Activated T-cell treated with anti-CD3 and anti-CD28 coated beads, Interleukin-2, amount 50 U/mL, for 24 hours (primary cell): ENCODE results near the gene ENTPD8.
"Not testable (repeated sequence)": the region's sequence is repeated elsewhere in the genome, so short reads cannot be mapped to it uniquely, and the experiment has no call there.

ENCODE experiments used
- DNase-seq: peaks from one replicate; pipeline ENCODE4 v3.0.0-alpha.2; 2020
- H3K27ac Mint-ChIP-seq: 2 replicates; pipeline ENCODE4 v1.8.0; 2020; ENCODE audit warnings: mild to moderate bottlenecking, mixed read lengths
- H3K27me3 Mint-ChIP-seq: 2 replicates; pipeline ENCODE4 v1.8.0; 2020; ENCODE audit warnings: mixed read lengths
- H3K36me3 Mint-ChIP-seq: 2 replicates; pipeline ENCODE4 v1.8.0; 2020; ENCODE audit warnings: low read depth, mixed read lengths
- H3K4me1 Mint-ChIP-seq: 2 replicates; pipeline ENCODE4 v1.8.0; 2020; ENCODE audit warnings: low read depth, mixed read lengths
- H3K4me3 Mint-ChIP-seq: 2 replicates; pipeline ENCODE4 v1.8.0; 2020; ENCODE audit warnings: mild to moderate bottlenecking, moderate library complexity, mixed read lengths
- H3K9me3 Mint-ChIP-seq: 2 replicates; pipeline ENCODE4 v1.8.0; 2020; ENCODE audit warnings: mixed read lengths

The ENTPD8 gene

GRCh38 chr9:137411260-137411644, 29.9 kb downstream of the ENTPD8 start:
- no peaks in the 10 kb centered on the region for H3K36me3 Mint-ChIP-seq
- H3K9me3 Mint-ChIP-seq, result no peaks in the 10 kb centered on the region

DNA sequence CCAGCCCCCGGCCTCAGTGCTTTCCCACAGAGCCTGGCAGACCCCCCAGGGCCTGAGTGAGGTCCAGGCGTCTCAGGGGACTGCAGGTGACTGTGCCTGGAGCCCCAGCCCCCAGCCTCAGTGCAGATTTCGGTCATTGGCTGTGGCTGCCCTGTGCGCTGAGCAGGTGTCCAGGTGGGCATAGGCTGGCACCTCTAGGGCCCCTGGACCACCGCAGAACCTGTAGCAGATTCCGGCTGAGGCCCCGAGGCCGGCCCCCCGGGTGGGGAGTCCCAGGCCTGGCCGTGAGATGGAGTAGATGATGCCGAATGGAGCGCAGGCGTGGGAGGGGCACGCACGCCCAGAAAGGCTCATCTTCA, 30.3 kb downstream of the ENTPD8 start:
- Mint-ChIP-seq H3K4me3 (no peak overlapping the region), H3K27me3 (no peaks in the 10 kb centered on the region)

More at GRCh38 chr9:137411260-137411644, 29.9 kb downstream of the ENTPD8 start:
- peak; percentile 39 for DNase-seq
- Mint-ChIP-seq H3K4me3 (no peak overlapping the region), H3K4me1 (peaks cover 11% of the 10 kb centered on the region), H3K27ac (no peak overlapping the region), H3K27me3 (no peaks in the 10 kb centered on the region)

GRCh38 chr9:137410236-137410890, 30.8 kb downstream of the ENTPD8 start:
- not testable (repeated sequence) for H3K9me3 Mint-ChIP-seq, H3K27ac Mint-ChIP-seq, DNase-seq, H3K36me3 Mint-ChIP-seq, H3K27me3 Mint-ChIP-seq, H3K4me3 Mint-ChIP-seq
- H3K4me1 Mint-ChIP-seq, result peaks cover 11% of the 10 kb centered on the region

More for the DNA sequence above, 30.3 kb downstream of the ENTPD8 start:
- no peak for DNase-seq
- Mint-ChIP-seq H3K9me3 (no peaks in the 10 kb centered on the region), H3K36me3 (no peaks in the 10 kb centered on the region), H3K27ac (no peak overlapping the region), H3K4me1 (peaks cover 11% of the 10 kb centered on the region)

DNA sequence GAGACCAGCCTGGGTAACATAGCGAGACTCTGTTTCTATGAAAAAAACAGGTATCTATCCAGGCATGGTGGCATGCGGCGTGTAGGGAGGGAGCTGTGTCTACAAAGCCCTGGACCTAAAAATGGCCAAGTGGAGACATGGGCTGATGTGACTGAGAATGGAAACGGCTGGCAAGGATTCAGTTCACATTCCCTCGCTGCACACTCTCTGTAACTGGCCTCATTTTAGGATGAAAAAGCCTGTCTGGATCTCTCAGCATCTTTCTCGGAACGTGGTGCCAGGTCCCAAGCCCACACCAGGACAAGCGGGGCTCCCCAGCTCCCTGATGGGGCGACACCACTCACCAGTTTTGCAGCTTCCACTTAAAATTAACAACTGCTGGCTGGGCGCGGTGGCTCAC, 31.6 kb downstream of the ENTPD8 start:
- no peaks in the 10 kb centered on the region for H3K36me3 Mint-ChIP-seq
- H3K4me1 Mint-ChIP-seq, result peaks cover 11% of the 10 kb centered on the region
- no peak overlapping the region for H3K4me3 Mint-ChIP-seq
- H3K27ac Mint-ChIP-seq, result no peak overlapping the region
- H3K27me3 Mint-ChIP-seq, result no peaks in the 10 kb centered on the region
- H3K9me3 Mint-ChIP-seq, result no peaks in the 10 kb centered on the region
- DNase-seq, result no peak

GRCh38 chr9:137408651-137409405, 32.3 kb downstream of the ENTPD8 start:
- Mint-ChIP-seq H3K9me3 (no peaks in the 10 kb centered on the region), H3K36me3 (no peaks in the 10 kb centered on the region), H3K27me3 (no peaks in the 10 kb centered on the region), H3K27ac (no peak overlapping the region), H3K4me3 (no peak overlapping the region), H3K4me1 (peaks cover 11% of the 10 kb centered on the region)
- DNase-seq, result no peak

DNA sequence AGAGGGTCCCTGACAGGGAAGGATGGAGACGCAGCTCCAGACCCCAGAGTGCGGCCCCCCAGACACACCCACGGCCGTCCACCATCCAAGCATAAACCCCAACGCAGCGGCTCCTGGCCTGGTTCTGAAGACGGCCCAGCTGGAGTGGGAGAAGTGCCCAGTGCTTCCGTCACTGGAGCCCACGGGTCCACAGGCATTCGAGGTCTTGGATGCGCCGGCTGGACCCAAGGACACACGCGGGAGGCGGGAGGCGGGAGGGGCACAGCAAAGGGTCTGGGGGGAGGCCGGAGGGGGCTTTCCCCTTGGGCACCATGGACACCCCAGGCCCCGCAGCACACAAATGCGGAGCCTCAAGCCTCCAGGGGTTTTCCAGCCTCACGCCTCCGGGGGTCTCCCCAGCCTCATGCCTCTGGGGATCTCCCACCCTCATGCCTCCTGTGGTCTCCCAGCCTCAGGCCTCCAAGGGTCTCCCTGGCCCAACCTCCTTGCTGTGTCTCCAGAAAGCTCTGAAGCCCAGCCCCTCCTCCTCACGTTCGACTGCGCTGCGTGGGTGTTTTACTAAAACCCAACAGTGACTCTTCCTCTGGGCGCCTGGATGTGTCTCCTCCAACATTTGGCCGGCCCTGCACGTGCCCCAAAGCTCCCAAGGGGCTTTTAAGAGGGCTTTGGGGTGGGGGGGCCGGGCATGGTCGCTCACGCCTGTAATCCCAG, 33.4 kb downstream of the ENTPD8 start:
- Mint-ChIP-seq H3K4me3 (no peak overlapping the region), H3K4me1 (peaks cover 8% of the 10 kb centered on the region), H3K36me3 (no peaks in the 10 kb centered on the region), H3K9me3 (no peaks in the 10 kb centered on the region), H3K27me3 (no peaks in the 10 kb centered on the region), H3K27ac (no peak overlapping the region)
- no peak for DNase-seq

DNA sequence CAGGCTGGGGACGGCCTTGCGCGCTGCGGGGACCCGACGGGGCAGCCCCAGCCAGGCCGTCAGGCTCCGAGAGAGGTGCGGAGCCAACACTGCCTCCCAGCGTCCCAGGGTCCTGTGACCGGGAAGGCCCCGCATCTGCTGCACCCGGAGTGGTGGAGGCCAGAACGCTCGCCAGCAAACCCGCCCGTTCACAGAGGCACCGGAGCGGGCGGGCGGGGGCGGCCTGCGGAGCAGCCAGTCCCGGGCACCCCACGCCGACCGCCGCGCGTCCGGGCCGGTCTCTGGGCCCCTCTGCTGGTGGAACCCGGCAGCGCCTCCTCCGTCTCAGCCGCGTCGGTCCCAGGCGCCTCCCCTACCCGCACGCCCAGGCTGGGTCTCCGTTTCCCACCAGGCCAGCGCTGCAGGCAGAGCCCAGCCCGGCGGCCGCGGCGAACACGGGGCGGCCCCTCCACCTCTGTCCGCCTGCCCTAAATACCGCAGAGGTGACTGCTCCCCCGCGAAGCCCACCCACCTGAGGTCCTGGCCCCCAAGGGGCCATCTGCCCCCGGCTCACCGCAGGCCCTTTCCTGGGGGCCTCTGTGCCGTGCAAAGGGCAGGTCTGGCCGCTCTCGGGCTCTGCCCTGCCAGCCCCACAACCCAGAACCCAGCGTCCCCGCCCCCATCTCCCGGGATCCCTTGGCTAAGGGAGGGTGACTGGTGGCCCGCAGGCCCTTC, 34.1 kb downstream of the ENTPD8 start:
- Mint-ChIP-seq H3K27me3 (no peaks in the 10 kb centered on the region), H3K27ac (no peak overlapping the region), H3K9me3 (no peaks in the 10 kb centered on the region), H3K4me1 (peaks cover 9% of the 10 kb centered on the region), H3K4me3 (peak overlapping the region; percentile 20), H3K36me3 (peaks cover 6% of the 10 kb centered on the region)
- DNase-seq, result peak; percentile 83

DNA sequence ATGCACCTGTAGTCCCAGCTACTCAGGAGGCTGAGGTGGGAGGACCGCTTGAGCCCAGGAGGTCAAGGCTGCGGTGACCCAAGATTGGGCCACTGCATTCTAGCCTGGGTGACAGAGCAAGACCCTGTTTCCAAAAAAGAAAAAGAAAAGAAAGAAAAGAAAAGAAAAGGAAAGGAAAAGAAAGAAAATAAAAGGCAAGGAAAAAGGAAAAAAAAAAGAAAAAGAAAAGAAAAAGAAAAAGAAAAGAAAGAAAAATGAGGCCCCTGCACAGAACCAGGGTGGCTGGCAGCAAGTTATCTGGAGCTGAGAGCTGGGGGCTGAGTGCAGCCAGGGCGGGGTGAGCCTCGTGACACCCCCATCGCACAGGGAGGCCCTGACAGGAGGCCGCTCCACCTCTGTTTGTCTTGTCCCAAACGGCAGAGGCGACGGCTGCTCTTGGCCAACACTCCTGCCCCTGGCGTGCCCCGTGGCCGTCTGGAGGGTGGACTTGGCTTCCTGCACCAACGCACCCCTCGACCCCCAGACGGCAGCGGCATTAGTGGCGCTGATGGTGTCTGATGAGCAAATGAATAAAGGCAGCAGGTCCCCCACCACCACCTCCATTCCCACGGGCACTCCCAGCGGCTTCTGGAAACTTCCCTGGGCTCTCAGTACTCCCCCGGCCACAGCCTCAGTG, 34.9 kb downstream of the ENTPD8 start:
- H3K9me3 Mint-ChIP-seq, result no peaks in the 10 kb centered on the region
- no peak for DNase-seq
- H3K27ac Mint-ChIP-seq, result no peak overlapping the region
- no peaks in the 10 kb centered on the region for H3K27me3 Mint-ChIP-seq
- no peak overlapping the region for H3K4me3 Mint-ChIP-seq
- H3K4me1 Mint-ChIP-seq, result peaks cover 5% of the 10 kb centered on the region
- H3K36me3 Mint-ChIP-seq, result peaks cover 6% of the 10 kb centered on the region

DNA sequence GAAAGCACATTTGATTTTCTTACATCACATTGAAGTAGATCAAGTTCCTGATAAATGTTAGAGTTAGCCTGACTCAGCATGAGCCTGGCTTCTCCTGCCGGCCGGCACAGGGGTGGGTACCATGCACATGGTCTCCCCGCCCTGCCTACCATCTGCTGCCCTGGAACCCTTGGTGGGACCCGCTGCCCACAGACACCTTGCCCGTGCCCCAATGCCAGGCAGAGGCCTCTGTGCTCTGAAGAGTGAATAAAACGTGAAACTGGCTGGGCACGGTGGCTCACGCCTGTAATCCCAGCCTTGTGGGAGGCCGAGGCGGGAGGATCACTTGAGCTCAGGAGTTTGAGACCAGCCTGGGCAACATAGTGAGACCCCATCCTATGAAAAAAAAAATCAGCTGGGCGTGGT, 35.5 kb downstream of the ENTPD8 start:
- H3K27ac Mint-ChIP-seq, result no peak overlapping the region
- no peak overlapping the region for H3K4me3 Mint-ChIP-seq
- H3K4me1 Mint-ChIP-seq, result peaks cover 5% of the 10 kb centered on the region
- peaks cover 6% of the 10 kb centered on the region for H3K36me3 Mint-ChIP-seq
- no peaks in the 10 kb centered on the region for H3K9me3 Mint-ChIP-seq
- DNase-seq, result no peak
- H3K27me3 Mint-ChIP-seq, result no peaks in the 10 kb centered on the region

- Mint-ChIP-seq H3K27ac (no peak overlapping the region), H3K36me3 (peaks cover 6% of the 10 kb centered on the region), H3K9me3 (no peaks in the 10 kb centered on the region), H3K4me3 (no peak overlapping the region), H3K27me3 (no peaks in the 10 kb centered on the region), H3K4me1 (peaks cover 6% of the 10 kb centered on the region)
- no peak for DNase-seq
Measured at GRCh38 chr9:137404961-137405567, 36.1 kb downstream of the ENTPD8 start.

- no peak for DNase-seq
- Mint-ChIP-seq H3K36me3 (peaks cover 6% of the 10 kb centered on the region), H3K4me1 (peaks cover 15% of the 10 kb centered on the region), H3K4me3 (no peak overlapping the region), H3K9me3 (no peaks in the 10 kb centered on the region), H3K27me3 (no peaks in the 10 kb centered on the region), H3K27ac (no peak overlapping the region)
Measured at GRCh38 chr9:137403269-137403668, 37.9 kb downstream of the ENTPD8 start.

GRCh38 chr9:137402746-137403145, 38.4 kb downstream of the ENTPD8 start:
- H3K9me3 Mint-ChIP-seq, result no peaks in the 10 kb centered on the region
- peaks cover 6% of the 10 kb centered on the region for H3K36me3 Mint-ChIP-seq
- no peak overlapping the region for H3K4me3 Mint-ChIP-seq
- H3K27ac Mint-ChIP-seq, result no peak overlapping the region
- peaks cover 21% of the 10 kb centered on the region for H3K4me1 Mint-ChIP-seq
- H3K27me3 Mint-ChIP-seq, result no peaks in the 10 kb centered on the region
- no peak for DNase-seq

DNA sequence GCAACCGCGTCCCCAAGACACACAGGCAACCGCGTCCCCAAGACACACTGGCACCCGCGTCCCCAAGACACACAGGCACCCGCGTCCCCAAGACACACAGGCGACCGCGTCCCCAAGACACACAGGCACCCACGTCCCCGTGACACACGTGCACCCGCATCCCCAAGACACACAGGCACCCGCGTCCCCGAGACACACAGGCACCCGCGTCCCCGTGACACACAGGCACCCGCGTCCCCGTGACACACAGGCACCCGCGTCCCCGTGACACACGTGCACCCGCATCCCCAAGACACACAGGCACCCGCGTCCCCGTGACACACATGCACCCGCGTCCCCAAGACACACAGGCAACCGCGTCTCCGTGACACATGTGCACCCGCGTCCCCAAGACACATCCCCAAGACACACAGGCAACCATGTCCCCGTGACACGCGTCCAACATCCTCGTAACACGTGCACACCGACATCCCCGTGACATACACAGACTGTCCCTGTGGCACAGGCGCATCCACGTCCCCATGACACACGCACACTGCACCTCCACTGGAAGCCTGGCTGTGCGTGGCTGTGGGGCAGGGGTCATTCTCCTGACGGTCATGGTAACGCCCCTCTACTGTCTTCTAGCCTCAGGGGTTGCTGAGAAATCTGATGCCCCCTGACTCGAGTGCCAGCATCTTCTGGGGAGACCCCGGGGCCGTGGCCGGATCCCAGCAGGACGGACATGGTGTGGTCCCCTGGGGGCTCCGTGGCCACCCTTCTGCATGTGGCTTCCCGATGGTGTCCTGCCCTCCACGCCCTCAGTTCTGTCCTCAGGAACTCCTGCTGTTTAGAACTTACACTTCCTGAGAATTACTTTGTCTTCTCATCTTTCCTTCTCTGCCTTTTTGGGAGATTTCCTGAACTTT, 42.3 kb downstream of the ENTPD8 start:
- Mint-ChIP-seq H3K27ac (no peak overlapping the region), H3K27me3 (no peaks in the 10 kb centered on the region), H3K4me1 (peaks cover 36% of the 10 kb centered on the region), H3K36me3 (peaks cover 6% of the 10 kb centered on the region), H3K4me3 (no peak overlapping the region), H3K9me3 (no peaks in the 10 kb centered on the region)
- DNase-seq, result no peak
